Subcutaneous adipose tissue (tissue), 4 donors: Measurements from ENCODE around the gene SRPX. TPM values are rescaled to one million over a fixed set of nuclear protein-coding genes. Genes with fewer than 3 reads are reported as not detected.

Experiments used
- total RNA-seq, 4 donors: library from RNA; depleted of rRNA; stranded (reverse); fragments of >200 nt; gene quantifications; one replicate each; pipeline ENCODE4 v1.1.0, GENCODE V29; 2016
- TF ChIP-seq, protein P1 (sequence below): fragments of 450-650 bp; IDR thresholded peaks from one replicate; pipeline ENCODE4 v1.5.1; 2016; ENCODE audit warnings: low read depth, mild to moderate bottlenecking, control low read depth, antibody characterized with exemption, moderate library complexity

SRPX gene
- total RNA-seq, 4 donors from 2014 or later: 307 to 378 (median 349) TPM

- TF ChIP-seq, protein P1, sequence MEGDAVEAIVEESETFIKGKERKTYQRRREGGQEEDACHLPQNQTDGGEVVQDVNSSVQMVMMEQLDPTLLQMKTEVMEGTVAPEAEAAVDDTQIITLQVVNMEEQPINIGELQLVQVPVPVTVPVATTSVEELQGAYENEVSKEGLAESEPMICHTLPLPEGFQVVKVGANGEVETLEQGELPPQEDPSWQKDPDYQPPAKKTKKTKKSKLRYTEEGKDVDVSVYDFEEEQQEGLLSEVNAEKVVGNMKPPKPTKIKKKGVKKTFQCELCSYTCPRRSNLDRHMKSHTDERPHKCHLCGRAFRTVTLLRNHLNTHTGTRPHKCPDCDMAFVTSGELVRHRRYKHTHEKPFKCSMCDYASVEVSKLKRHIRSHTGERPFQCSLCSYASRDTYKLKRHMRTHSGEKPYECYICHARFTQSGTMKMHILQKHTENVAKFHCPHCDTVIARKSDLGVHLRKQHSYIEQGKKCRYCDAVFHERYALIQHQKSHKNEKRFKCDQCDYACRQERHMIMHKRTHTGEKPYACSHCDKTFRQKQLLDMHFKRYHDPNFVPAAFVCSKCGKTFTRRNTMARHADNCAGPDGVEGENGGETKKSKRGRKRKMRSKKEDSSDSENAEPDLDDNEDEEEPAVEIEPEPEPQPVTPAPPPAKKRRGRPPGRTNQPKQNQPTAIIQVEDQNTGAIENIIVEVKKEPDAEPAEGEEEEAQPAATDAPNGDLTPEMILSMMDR: no peak
These were observed 19.9 kb upstream of the SRPX start for GRCh38 chrX:38240541-38240940.

DNA sequence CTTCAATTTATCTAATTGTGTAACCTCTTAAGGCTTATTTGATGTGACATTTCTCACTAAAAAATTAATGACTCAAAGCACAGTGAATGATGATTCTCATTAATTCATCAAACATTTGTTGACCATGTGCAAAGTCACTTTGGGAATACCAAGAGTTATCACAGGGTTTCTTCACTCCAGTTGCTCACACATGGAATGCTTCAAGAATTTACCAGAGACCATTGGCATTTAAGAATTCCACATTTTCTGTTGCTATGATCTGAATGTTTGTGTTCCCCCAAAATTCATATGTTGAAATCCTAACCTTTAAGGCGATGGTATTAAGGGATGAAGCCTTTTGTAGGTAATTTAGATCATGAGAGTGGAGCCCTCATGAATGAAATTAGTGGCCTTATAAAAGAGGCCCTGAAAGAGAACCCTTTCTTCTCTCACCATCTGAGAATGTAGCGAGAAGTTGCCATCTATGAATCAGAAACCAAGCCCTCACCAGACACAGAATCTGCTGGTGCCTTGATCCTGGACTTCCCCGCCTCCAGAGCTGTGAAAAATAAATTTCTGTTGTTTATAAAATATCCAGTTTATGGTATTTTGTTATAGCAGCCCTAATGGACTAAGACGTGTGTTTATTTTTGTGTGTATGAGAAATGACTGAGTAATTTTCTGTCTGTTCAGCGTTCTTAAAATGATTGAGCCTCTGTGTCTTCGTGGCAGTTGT lies 16.4 kb upstream of the SRPX start:
- TF ChIP-seq, protein P1: no peak

DNA sequence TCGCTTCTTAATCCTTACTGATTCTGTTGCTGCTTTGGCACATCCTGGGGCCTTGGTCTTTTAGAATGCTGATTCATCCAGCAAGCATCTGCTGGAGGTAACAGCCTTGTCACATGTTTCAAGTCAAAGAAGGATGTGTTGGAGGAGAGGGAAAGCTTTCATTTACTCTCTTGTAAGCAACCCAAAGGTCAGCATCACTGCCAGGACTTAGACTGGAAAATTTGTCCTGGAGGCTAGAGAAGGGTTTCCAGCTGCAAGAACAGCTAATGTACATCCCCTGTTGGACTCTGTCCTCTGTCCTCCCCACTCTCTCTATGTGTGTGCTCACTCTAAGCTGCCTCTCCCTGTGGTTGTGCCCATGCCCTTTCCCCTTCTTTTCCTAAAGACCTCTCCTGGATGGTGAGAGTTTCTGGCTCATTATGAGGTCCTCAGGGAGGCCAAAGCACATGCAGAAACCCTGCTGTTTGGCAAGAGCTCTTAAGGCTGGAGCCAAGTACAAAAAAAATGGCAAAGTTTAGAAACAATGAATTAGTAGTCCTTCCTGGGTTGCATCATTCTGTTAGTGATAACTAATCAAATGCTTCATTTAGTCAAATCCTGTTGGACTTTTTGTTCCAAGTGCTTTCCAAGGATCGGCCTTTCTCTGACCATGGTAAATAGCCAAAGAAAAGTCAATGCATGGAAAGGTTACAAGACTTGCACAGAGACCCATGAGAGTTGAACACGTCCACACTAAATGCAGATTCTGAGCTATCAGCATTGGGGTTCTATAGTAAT lies 13.4 kb upstream of the SRPX start:
- TF ChIP-seq, protein P1: no peak

GRCh38 chrX:38232079-38232686 lies 11.5 kb upstream of the SRPX start:
- TF ChIP-seq, protein P1: no peak

DNA sequence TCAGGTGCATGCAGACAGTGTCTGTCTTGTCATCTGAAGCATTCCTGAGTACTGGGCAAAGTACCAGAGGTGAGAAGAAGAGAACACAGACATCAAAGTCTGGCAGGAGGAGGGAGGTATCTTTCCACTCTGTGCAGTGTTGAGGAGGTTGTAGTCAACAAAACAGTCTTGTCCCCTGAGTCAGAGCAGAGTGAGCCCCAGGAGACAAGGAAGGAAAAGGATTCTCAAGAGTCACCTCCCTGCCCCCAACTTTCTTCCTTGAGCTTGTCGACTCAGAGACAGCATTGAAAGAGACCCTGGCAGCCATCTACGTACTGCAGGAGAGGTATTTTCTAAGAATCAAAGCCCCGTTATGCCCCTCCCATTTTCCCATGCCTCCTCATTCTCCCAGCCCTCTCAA lies 4.4 kb upstream of the SRPX start:
- TF ChIP-seq, protein P1: no peak

DNA sequence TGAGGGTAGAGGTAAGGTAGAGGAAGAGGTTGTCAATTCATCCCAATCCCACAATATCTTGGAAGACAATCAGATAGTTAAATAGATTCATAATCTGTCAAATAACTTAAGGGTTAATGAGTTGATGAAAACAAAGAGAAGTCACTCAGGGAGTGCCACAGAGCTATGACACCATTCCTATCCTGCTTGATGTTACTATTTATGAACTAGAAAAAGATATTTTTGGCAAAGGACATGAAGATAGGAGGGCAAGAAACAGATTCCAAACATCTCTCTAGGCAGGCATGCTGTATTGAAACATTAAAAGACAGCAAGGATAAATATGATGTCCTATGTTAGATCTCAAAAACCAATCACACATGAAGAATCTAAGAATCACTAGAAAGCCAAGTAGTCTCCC lies 3.5 kb upstream of the SRPX start:
- TF ChIP-seq, protein P1: no peak

DNA sequence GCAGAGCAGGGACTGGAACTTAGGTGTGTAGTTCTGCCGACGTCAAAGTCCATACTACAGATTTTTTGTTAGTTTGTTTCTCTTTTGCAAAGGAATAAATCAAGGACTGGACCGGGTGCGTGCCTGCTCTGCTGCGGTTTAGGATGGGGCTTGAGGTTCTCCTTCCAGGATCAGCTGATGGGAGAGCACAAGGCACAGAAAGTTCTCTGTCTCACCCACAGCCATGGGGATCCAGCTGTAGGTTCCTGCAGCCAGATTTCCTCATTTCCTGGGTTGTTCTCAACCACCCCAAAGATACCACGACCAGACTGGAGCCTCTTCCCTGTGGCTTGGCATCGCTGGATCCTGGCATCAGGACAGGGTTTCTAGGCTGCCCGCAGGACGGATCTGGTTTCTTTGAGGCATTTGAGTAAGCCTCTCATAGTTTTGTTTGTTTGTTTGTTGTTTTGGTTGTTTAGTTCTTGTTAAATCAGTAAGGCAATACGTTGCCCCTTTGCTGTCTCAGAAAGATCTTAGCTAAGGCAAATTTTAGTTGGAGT lies 789 bp upstream of the SRPX start:
- TF ChIP-seq, protein P1: no peak
